A673 (cell line): Measurements from ENCODE around the gene ANKS1B. TPM values are rescaled to one million over a fixed set of nuclear protein-coding genes. Genes with fewer than 3 reads are reported as not detected.
A peak's percentile ranks its signal among the peaks of the same experiment; 100 is the strongest.

Experiments used
- BruUV-seq: library from RNA; stranded (reverse); fragments of 400-500 nt; replicated peaks from 2 replicates; lab custom pipeline; 2021; lab: Mats Ljungman, UMichigan
- CTCF ChIA-PET: fragments of 300-600 bp; sonication (Branson Sonifier 250); formaldehyde crosslinking; loops from one replicate; lab custom pipeline; 2022; ENCODE audit warnings: antibody characterized with exemption; lab: Charles Lee
- POLR2A ChIA-PET: fragments of 300-600 bp; sonication (Branson Sonifier 250); formaldehyde crosslinking; loops from one replicate; lab custom pipeline; 2022; ENCODE audit warnings: antibody characterized with exemption; ENCODE audit not compliant: low non-redundant PET; lab: Charles Lee
- DNase-seq: peaks from one replicate; pipeline ENCODE4 v3.0.0-alpha.2; 2015; ENCODE audit warnings: low spot score
- H3K27ac ChIP-seq: fragments of 200-600 bp; sonication (generic); 2 replicates; pipeline ENCODE4 v1.5.1; 2016; ENCODE audit warnings: mixed run types, low read depth, mild to moderate bottlenecking, mixed read lengths, antibody characterized with exemption, low read length; ENCODE audit not compliant: poor library complexity, severe bottlenecking
- H3K27me3 ChIP-seq: fragments of 200-600 bp; sonication (generic); replicated peaks from 2 replicates; pipeline ENCODE4 v1.6.1; 2017; ENCODE audit warnings: mixed run types, low read depth, mild to moderate bottlenecking, mixed read lengths, antibody characterized with exemption, low read length; ENCODE audit not compliant: insufficient read depth, poor library complexity
- H3K36me3 ChIP-seq: fragments of 200-600 bp; sonication (generic); 2 replicates; pipeline ENCODE4 v1.6.1; 2016; ENCODE audit warnings: mixed run types, mild to moderate bottlenecking, mixed read lengths, antibody characterized with exemption, low read length; ENCODE audit not compliant: insufficient read depth, poor library complexity, severe bottlenecking
- H3K4me1 ChIP-seq: fragments of 200-600 bp; sonication (generic); 2 replicates; pipeline ENCODE4 v1.6.1; 2017; ENCODE audit warnings: mixed run types, mild to moderate bottlenecking, mixed read lengths, antibody characterized with exemption, low read length; ENCODE audit not compliant: insufficient read depth, poor library complexity, severe bottlenecking
- H3K4me3 ChIP-seq: fragments of 200-600 bp; sonication (generic); 2 replicates; pipeline ENCODE4 v1.5.1; 2016; ENCODE audit warnings: low read depth, mixed run types, mild to moderate bottlenecking, mixed read lengths, low read length; ENCODE audit not compliant: poor library complexity, severe bottlenecking
- H3K9me3 ChIP-seq: fragments of 200-600 bp; sonication (generic); 2 replicates; pipeline ENCODE4 v1.6.1; 2016; ENCODE audit warnings: mixed run types, low read depth, mild to moderate bottlenecking, mixed read lengths, antibody characterized with exemption, low read length; ENCODE audit not compliant: poor library complexity, severe bottlenecking
- EZH2 ChIP-seq: fragments of 200-600 bp; sonication (generic); IDR thresholded peaks from 2 replicates; pipeline ENCODE4 v1.6.1; 2017; ENCODE audit warnings: borderline replicate concordance, low read depth, mild to moderate bottlenecking, mixed read lengths, antibody characterized with exemption, low read length; ENCODE audit not compliant: poor library complexity, severe bottlenecking
- intact Hi-C: fragments of 100-400 bp; cut with micrococcal nuclease; formaldehyde crosslinking; loops from one replicate; pipeline ENCODE4 v1.10.0; 2022; ENCODE audit not compliant: unreplicated experiment
- total RNA-seq: library from RNA; stranded (reverse); gene quantifications from 2 replicates; pipeline ENCODE4 v1.2.3, GENCODE V29; 2021
- TF ChIP-seq, protein P1 (sequence below): fragments of 300-800, 200-600 bp; sonication (generic); conservative IDR thresholded peaks from 2 replicates; pipeline ENCODE4 v1.5.1; 2017; ENCODE audit warnings: low read depth, mild to moderate bottlenecking, antibody characterized with exemption, low read length, moderate library complexity, mixed read lengths

ANKS1B gene
- total RNA-seq, 1 experiment from 2014 or later, result 0.99 TPM

DNA sequence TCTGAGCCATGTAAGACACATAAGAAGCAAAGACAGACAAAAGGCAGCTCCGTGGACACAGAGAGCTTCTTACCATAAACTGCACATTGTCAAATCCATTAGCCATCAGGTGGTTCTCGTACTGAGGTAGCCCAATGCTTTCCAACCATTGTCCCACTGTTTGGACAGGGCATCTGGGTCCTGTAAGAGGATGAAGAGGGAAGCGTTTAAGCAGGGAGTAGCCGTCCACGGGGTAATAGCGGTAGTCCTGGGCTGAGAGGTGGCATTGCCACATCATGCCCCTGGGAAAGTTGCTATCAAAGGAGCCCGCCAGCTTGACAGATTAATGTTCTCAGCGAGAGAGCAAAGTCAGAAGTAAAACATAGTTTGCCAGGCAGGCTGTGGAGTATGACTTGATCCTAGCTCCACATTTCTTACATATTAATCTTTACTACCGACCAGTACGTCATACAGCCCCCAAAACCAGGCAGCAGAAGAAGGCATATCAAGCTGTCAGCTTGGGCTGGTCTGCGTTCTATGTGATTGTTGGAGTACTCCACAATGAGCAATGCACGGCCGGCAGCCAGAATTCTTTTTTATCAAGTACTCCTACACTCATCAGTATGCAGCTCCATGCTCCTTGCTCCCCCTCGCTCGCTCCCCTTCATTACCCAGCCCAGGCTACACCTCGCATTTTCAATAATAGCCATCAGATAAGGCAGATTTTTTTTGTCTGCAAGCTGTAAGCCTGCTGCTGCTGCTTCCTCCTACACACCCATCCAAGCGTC is 830.3 kb downstream of the ANKS1B start:
- BruUV-seq, result no TSS peak
- intact Hi-C loops, result no loop called here
- peak overlapping the region; percentile 4 for H3K4me3 ChIP-seq
- no peaks in the 10 kb centered on the region for H3K36me3 ChIP-seq
- ChIA-PET CTCF (no interaction called here), POLR2A (no interaction called here)
- H3K27me3 ChIP-seq, result peaks cover 22% of the 10 kb centered on the region
- H3K4me1 ChIP-seq, result no peaks in the 10 kb centered on the region
- peak; percentile 15 for DNase-seq
- no peak overlapping the region for H3K27ac ChIP-seq
- H3K9me3 ChIP-seq, result no peaks in the 10 kb centered on the region
- TF ChIP-seq, protein P1, sequence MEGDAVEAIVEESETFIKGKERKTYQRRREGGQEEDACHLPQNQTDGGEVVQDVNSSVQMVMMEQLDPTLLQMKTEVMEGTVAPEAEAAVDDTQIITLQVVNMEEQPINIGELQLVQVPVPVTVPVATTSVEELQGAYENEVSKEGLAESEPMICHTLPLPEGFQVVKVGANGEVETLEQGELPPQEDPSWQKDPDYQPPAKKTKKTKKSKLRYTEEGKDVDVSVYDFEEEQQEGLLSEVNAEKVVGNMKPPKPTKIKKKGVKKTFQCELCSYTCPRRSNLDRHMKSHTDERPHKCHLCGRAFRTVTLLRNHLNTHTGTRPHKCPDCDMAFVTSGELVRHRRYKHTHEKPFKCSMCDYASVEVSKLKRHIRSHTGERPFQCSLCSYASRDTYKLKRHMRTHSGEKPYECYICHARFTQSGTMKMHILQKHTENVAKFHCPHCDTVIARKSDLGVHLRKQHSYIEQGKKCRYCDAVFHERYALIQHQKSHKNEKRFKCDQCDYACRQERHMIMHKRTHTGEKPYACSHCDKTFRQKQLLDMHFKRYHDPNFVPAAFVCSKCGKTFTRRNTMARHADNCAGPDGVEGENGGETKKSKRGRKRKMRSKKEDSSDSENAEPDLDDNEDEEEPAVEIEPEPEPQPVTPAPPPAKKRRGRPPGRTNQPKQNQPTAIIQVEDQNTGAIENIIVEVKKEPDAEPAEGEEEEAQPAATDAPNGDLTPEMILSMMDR, result no peak
- no peak for TF ChIP-seq EZH2

DNA sequence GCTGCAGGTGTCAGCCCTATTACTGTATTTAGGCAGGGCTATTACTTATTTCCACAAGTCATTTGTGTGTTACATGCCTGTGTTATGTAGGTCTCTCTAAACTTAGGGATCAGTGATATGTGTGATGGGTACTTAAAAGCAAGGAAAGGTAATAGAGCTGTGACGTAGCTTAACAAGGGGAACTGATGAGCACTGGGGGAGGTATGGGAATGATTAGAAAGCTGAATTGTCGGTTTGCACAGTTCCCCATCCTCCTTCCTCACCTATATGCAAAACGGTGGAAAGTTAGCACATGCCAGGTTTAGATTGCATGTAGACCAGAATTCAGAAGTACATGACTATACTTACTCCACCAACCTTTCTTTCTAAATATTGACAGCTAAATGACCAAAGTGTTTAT is 831.4 kb downstream of the ANKS1B start:
- Histone ChIP-seq H3K36me3 (no peaks in the 10 kb centered on the region), H3K27me3 (peaks cover 22% of the 10 kb centered on the region), H3K4me3 (no peak overlapping the region), H3K9me3 (no peaks in the 10 kb centered on the region), H3K27ac (no peak overlapping the region), H3K4me1 (no peaks in the 10 kb centered on the region)
- CTCF ChIA-PET, result no interaction called here
- no TSS peak for BruUV-seq
- POLR2A ChIA-PET, result no interaction called here
- no peak for TF ChIP-seq EZH2
- TF ChIP-seq, protein P1, result no peak
- intact Hi-C loops, result no loop called here
- DNase-seq, result no peak

DNA sequence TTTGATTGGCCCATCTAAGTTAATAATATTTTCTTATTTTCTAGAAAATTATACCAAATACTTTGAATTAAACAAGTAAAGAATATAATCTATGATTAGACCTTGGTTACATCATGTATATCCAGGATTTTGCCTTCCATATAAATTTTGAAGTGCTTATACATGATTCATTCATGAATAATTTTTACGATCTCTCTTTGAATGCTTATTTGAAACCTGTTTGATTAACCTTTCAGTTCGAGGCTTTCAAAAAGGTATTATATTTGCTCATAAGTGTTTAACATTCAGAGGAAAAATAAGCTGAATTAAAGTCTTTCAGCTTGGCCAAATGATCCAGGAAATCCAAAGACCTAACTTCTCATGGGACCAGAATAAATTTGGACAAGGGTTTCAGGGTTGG is 832.4 kb downstream of the ANKS1B start:
- Histone ChIP-seq H3K9me3 (no peaks in the 10 kb centered on the region), H3K4me1 (no peaks in the 10 kb centered on the region), H3K4me3 (no peak overlapping the region), H3K36me3 (no peaks in the 10 kb centered on the region), H3K27me3 (peaks cover 22% of the 10 kb centered on the region), H3K27ac (no peak overlapping the region)
- intact Hi-C loops, result no loop called here
- ChIA-PET CTCF (no interaction called here), POLR2A (no interaction called here)
- BruUV-seq, result no TSS peak
- no peak for DNase-seq
- TF ChIP-seq, protein P1, result no peak
- no peak for TF ChIP-seq EZH2
